Stimulated activated CD4-positive, alpha-beta T cell treated with anti-CD3 and anti-CD28 coated beads, Interleukin-1b, Interleukin-23, amount 100 ng/mL, for 4 hours (primary cell): ENCODE measurements around the gene EEF1G.
A peak's percentile ranks its signal among the peaks of the same experiment; 100 is the strongest.
"Not testable (repeated sequence)": the region's sequence is repeated elsewhere in the genome, so short reads cannot be mapped to it uniquely, and the experiment has no call there.

ENCODE experiments used
- DNase-seq, 2 donors: peaks; one replicate each; pipeline ENCODE4 v3.0.0-alpha.2; 2020; ENCODE audit warnings: low read depth in 2 of 2

Gene EEF1G

GRCh38 chr11:62555464-62556107, 18.1 kb downstream of the EEF1G start:
- DNase-seq, result no peak

GRCh38 chr11:62554387-62555167, 19.1 kb downstream of the EEF1G start:
- DNase-seq, result no peak

- DNase-seq, result no peak
These were observed 19.8 kb downstream of the EEF1G start for GRCh38 chr11:62553839-62554361.

GRCh38 chr11:62553080-62553838, 20.4 kb downstream of the EEF1G start:
- no peak for DNase-seq

GRCh38 chr11:62552485-62553079, 21.1 kb downstream of the EEF1G start:
- DNase-seq, result no peak

GRCh38 chr11:62550478-62550877, 23.2 kb downstream of the EEF1G start:
- DNase-seq, result not testable (repeated sequence)

GRCh38 chr11:62548545-62549335, 25.0 kb downstream of the EEF1G start:
- DNase-seq, result no peak

- no peak for DNase-seq
These were observed 25.9 kb downstream of the EEF1G start for GRCh38 chr11:62547691-62548281.

- DNase-seq, result no peak
These were observed 26.6 kb downstream of the EEF1G start for GRCh38 chr11:62546929-62547625.

- DNase-seq, result peak in 1 of 2 donors; percentile 54
These were observed 27.3 kb downstream of the EEF1G start, which contains the start of gene AHNAK for GRCh38 chr11:62546244-62546928. Gene AHNAK, minus strand, starts transcription at chr11:62546806. Its CDS starts 10,708 bp downstream, at chr11:62536098.

- peak; percentile 47 to 53 for DNase-seq
These were observed 28.1 kb downstream of the EEF1G start for GRCh38 chr11:62545437-62546243.

GRCh38 chr11:62544581-62545436, 28.9 kb downstream of the EEF1G start:
- DNase-seq, result no peak

GRCh38 chr11:62543680-62544444, 29.8 kb downstream of the EEF1G start:
- DNase-seq, result no peak

GRCh38 chr11:62542750-62543567, 30.7 kb downstream of the EEF1G start:
- peak; percentile 60 to 70 for DNase-seq

GRCh38 chr11:62542111-62542745, 31.5 kb downstream of the EEF1G start:
- no peak for DNase-seq
